Activated CD8-positive, alpha-beta T cell treated with anti-CD3 and anti-CD28 coated beads, Interleukin-2, amount 10 ng/mL, durations not matched to agents 7 days and 5 days (primary cell): ENCODE results near the gene GARNL3. TPM values are rescaled to one million over a fixed set of nuclear protein-coding genes. Genes with fewer than 3 reads are reported as not detected.
A peak's percentile ranks its signal among the peaks of the same experiment; 100 is the strongest.

ENCODE experiments used
- ATAC-seq: fragments of 150-1000 bp; cut with Tn5 transposase; one replicate; pipeline ENCODE4 v1.10.0; 2021; ENCODE audit warnings: moderate library complexity
- CTCF ChIA-PET: fragments of 350-600 bp; sonication (Branson Sonifier 250); formaldehyde crosslinking; loops from one replicate; lab custom pipeline; 2021; ENCODE audit warnings: antibody characterized with exemption; lab: Charles Lee
- POLR2A ChIA-PET: fragments of 350-600 bp; sonication (Branson Sonifier 250); formaldehyde crosslinking; loops from one replicate; lab custom pipeline; 2021; ENCODE audit warnings: antibody characterized with exemption; lab: Charles Lee
- DNase-seq: peaks from one replicate; pipeline ENCODE4 v3.0.0-alpha.2; 2020
- H3K27ac Mint-ChIP-seq: one replicate; pipeline ENCODE4 v1.8.0; 2021; ENCODE audit warnings: mild to moderate bottlenecking, mixed read lengths
- H3K27me3 Mint-ChIP-seq: one replicate; pipeline ENCODE4 v1.8.0; 2021; ENCODE audit warnings: low read depth, mixed read lengths
- H3K36me3 Mint-ChIP-seq: one replicate; pipeline ENCODE4 v1.8.0; 2021; ENCODE audit warnings: low read depth, mixed read lengths
- H3K4me1 Mint-ChIP-seq: one replicate; pipeline ENCODE4 v1.8.0; 2021; ENCODE audit warnings: low read depth, mixed read lengths
- H3K4me3 Mint-ChIP-seq: one replicate; pipeline ENCODE4 v1.8.0; 2021; ENCODE audit warnings: mild to moderate bottlenecking, mixed read lengths
- H3K9me3 Mint-ChIP-seq: one replicate; pipeline ENCODE4 v1.8.0; 2022; ENCODE audit warnings: mixed read lengths; ENCODE audit not compliant: insufficient read depth
- total RNA-seq, 2 experiments: library from RNA; stranded (reverse); gene quantifications; one replicate each; pipeline ENCODE4 v1.2.3, GENCODE V29; 2021

GARNL3 gene
- total RNA-seq, 2 experiments from 2014 or later = 1.3 to 1.9 TPM

DNA sequence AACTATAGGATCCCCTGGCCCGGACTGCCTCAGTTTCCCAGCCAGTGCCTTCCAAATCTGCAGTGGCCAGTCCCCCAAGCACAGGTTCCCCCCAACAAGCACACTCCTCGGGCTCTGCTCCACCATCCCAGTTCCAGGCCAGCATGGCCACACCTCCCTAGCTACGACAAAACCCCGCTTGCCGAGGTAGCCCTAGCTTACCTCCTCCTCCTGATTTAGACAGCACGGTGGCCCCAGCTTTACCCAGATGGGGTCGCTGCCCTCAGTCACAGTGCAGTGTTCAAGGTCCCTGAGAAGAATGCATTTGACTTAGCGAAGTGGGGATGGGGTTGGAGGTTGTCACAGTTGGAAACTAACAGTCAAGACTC is 40.8 kb upstream of the GARNL3 start:
- Mint-ChIP-seq H3K4me3 (peak overlapping the region; percentile 78), H3K27ac (no peak overlapping the region)

DNA sequence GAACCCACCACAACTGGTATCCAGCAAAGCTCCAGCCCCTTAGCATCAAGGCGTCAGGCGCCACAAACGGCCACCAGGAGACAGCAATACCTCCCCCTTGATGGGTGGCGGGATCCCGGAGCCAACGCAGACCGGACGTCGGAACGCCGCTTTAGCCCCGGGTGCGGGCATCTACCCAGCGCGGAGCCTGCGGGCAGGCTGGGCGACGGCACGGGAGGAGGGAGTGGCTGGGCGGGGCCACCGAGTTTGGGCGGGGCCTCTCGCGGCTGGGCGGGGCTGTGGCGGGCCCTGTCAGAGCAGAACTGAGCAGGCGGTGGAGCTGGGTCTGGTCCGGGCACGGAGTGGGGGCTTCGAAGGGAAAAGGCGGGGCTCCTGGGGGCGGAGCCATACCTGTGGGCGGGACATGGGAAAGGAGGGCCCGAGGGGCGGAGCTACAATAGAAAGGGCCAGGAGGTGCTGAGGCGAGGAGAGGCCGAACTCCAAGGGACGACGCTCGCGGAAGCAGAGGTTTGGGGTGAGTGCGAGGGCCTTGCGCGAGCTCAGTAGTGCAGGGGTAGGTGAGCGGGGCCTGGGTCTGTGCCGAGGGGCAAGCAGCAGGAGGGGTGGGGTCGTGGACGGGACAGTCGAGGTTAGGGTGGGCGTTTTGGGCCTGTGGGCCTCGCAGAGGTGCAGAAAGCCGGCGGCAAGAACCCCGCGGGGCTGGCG is 40.2 kb upstream of the GARNL3 start:
- DNase-seq = peak; percentile 86
- Mint-ChIP-seq H3K9me3 (no peaks in the 10 kb centered on the region), H3K4me1 (peaks cover 26% of the 10 kb centered on the region), H3K27me3 (peaks cover 29% of the 10 kb centered on the region), H3K36me3 (no peaks in the 10 kb centered on the region), H3K4me3 (peak overlapping the region; percentile 78), H3K27ac (peak overlapping the region; percentile 82)
- CTCF ChIA-PET = interaction anchor here (1.0 to 3.4 kb wide), 7 partner anchors 9 to 259 kb away, joined by 3 to 29 read pairs (median 3); no protein-coding TSS in a partner anchor
- POLR2A ChIA-PET = interaction anchor here (0.7 to 2.5 kb wide), 2 partner anchors 10 to 227 kb away, joined by 3 to 7 read pairs; partner anchors contain the start of gene LRSAM1
- ATAC-seq = peak; percentile 63

More for the DNA sequence above, 40.8 kb upstream of the GARNL3 start:
- DNase-seq (no peak), ATAC-seq (no peak)
- H3K27me3 Mint-ChIP-seq = peaks cover 29% of the 10 kb centered on the region
- no peaks in the 10 kb centered on the region for H3K36me3 Mint-ChIP-seq
- ChIA-PET CTCF (interaction anchor here (0.7 to 3.4 kb wide), 7 partner anchors 9 to 230 kb away, joined by 3 to 29 read pairs (median 3); no protein-coding TSS in a partner anchor), POLR2A (interaction anchor here (0.7 to 2.5 kb wide), 2 partner anchors 9 to 228 kb away, joined by 3 to 7 read pairs; partner anchors contain the start of gene LRSAM1)
- H3K9me3 Mint-ChIP-seq = no peaks in the 10 kb centered on the region
- H3K4me1 Mint-ChIP-seq = peaks cover 26% of the 10 kb centered on the region

DNA sequence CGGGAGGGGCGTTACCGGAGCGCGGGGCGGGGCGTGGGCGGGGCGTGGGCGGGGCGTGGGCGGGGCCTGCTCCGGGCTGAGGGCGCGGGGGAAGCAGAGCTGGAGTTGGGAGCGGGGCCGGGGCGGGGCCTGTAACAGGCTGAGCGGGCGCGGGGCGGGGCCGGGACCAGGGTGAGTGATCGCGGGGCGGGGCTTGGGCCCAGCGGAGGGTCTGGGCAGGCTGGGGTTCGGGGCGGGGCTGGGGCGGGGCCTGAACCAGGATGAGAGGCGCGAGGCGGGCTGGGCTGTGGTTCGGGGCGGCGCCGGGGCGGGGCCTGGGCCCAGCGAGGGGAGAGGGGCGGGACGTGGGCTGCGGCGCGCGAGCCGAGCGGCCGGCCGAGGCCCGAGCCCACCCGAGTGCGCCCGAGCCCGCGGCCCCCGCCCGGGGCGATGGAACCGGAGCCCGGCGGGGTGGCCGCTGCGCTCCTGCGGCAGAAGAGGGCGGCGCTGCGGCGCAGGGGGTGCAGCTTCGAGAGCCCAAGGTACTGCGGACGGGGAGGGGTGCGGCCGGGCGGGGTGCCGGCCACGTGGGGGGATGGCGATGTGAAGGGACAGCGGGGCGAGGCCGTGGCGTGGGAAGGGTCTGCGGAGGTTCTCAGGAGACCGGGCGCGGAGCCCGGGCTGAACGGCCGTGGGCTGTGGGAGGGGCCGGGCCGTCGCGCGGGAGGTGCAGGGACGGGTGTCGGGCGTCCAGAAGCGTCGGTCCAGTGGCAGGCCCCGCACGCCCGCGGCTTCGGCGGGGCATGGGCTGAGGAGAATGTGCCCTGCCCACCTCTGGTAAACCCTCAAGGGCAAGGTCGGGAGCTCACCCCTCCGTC is 39.5 kb upstream of the GARNL3 start:
- CTCF ChIA-PET = interaction anchor here (1.0 to 3.4 kb wide), 6 partner anchors 10 to 260 kb away, joined by 3 to 29 read pairs (median 3); no protein-coding TSS in a partner anchor
- POLR2A ChIA-PET = interaction anchor here (2.5 kb wide), 1 partner anchor 10 kb away, joined by 7 read pairs; no protein-coding TSS in a partner anchor
- Mint-ChIP-seq H3K36me3 (no peaks in the 10 kb centered on the region), H3K4me1 (peaks cover 26% of the 10 kb centered on the region), H3K27ac (peak overlapping the region; percentile 54), H3K27me3 (peaks cover 29% of the 10 kb centered on the region), H3K9me3 (no peaks in the 10 kb centered on the region), H3K4me3 (peak overlapping the region; percentile 78)
- DNase-seq = peak; percentile 95
- peak; percentile 87 for ATAC-seq

GRCh38 chr9:127225801-127226625 is 38.6 kb upstream of the GARNL3 start:
- H3K4me1 Mint-ChIP-seq = peaks cover 26% of the 10 kb centered on the region
- H3K27me3 Mint-ChIP-seq = peaks cover 29% of the 10 kb centered on the region
- H3K9me3 Mint-ChIP-seq = no peaks in the 10 kb centered on the region
- H3K4me3 Mint-ChIP-seq = peak overlapping the region; percentile 73
- CTCF ChIA-PET = interaction anchor here (1.1 to 3.4 kb wide), 2 partner anchors 11 kb away, joined by 3 to 29 read pairs; no protein-coding TSS in a partner anchor
- ATAC-seq = no peak
- no peak for DNase-seq
- peak overlapping the region; percentile 58 for H3K27ac Mint-ChIP-seq
- H3K36me3 Mint-ChIP-seq = no peaks in the 10 kb centered on the region
- POLR2A ChIA-PET = interaction anchor here (2.5 kb wide), 1 partner anchor 11 kb away, joined by 7 read pairs; no protein-coding TSS in a partner anchor

DNA sequence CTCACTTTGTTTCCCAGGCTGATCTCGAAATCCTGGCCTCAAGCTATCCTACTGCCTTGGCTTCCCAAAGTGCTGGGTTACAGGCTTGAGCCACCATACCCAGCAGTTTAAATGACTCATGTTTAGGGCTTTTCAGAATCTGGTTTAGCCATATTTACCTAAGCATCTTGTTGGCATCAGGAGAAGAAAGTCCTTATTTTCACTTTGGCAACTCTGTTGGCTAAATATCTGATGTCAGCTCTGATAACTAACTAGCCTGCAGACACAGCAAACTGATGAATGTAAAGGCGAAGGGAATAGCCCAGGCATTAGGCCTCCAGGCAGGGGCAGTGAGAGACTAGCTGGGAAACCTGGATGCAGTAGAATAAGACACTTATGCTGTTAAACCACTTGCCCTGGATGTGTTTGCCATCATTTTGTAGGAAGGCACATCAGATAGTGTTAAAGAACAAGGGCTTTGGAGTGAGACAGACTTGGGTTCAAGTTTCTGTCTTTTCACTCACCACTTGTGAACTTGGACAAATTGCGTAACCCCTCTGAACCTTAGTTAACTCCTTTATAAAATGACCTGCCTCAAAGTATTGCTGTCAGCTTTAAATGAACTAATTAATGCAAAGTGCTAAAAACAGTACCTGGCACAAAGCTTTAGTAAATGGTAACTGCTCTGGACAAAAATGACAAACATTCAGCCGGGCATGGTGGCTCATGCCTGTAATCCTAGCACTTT is 34.7 kb upstream of the GARNL3 start:
- Mint-ChIP-seq H3K9me3 (no peaks in the 10 kb centered on the region), H3K27ac (no peak overlapping the region), H3K27me3 (peaks cover 24% of the 10 kb centered on the region), H3K36me3 (no peaks in the 10 kb centered on the region), H3K4me1 (peaks cover 3% of the 10 kb centered on the region), H3K4me3 (no peak overlapping the region)
- no peak for ATAC-seq
- ChIA-PET CTCF (no interaction called here), POLR2A (interaction anchor here (1.0 kb wide), 1 partner anchor 222 kb away, joined by 3 read pairs; the partner anchor contains the start of genes LRSAM1 and RPL12)
- DNase-seq = no peak

GRCh38 chr9:127231666-127232065 is 32.9 kb upstream of the GARNL3 start:
- Mint-ChIP-seq H3K27me3 (peaks cover 21% of the 10 kb centered on the region), H3K4me3 (no peak overlapping the region), H3K36me3 (no peaks in the 10 kb centered on the region), H3K27ac (no peak overlapping the region), H3K9me3 (no peaks in the 10 kb centered on the region), H3K4me1 (no peaks in the 10 kb centered on the region)
- ATAC-seq = no peak
- ChIA-PET POLR2A (no interaction called here), CTCF (no interaction called here)
- DNase-seq = no peak

DNA sequence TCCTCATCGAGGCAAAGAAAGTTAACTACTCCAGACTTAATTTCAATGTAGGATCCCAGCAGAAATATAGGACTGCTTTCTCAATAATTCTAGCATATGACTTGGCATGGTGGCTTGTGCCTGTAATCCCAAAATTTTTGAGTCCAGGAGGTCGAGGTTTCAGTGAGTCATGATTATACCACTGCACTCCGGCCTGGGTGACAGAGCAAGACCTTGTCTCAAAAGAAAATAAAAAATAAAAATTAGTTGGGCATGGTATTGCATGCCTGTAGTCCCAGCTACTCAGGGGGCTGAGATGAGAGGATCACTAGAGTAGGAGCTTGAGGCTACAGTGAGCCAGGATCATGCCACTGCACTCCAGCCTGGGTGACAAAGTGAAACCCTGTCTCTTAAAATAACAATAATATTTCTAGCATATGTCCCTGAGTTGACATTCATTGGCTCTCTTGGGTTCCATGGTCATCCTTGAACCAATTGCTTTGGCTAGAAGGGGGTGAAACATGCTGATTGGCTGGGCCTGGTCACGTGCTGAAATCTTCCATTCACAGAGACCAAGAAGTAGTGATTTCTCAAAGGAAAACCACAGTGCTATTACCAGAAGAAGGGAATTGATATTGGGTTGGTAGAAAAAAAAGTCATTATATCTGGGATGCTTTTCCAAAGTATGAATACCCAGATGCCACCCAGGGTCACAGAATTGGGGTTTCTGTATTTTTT is 31.6 kb upstream of the GARNL3 start:
- POLR2A ChIA-PET = no interaction called here
- no peak overlapping the region for H3K4me3 Mint-ChIP-seq
- H3K9me3 Mint-ChIP-seq = no peaks in the 10 kb centered on the region
- CTCF ChIA-PET = no interaction called here
- ATAC-seq (no peak), DNase-seq (no peak)
- H3K27ac Mint-ChIP-seq = no peak overlapping the region
- no peaks in the 10 kb centered on the region for H3K36me3 Mint-ChIP-seq
- H3K4me1 Mint-ChIP-seq = no peaks in the 10 kb centered on the region
- peaks cover 20% of the 10 kb centered on the region for H3K27me3 Mint-ChIP-seq

DNA sequence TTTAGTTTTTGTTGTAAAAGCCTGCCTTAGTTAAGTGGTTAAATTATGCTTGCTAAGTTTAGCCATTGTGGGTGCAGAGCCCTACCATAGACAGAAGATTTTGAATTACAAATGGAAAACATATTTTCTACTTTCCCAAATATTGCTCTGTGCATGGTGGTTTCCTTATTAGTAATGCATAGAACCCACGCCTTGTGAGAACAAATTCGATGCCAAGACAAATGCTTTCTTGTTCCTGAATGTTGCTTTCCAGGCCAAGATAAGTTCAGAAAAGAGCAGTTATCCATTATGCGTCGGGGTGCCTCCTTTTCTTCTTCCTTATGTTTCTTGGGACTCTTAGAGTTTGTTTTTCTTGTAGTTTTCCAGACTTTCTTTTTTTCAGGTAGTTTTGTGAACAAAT is 31.0 kb upstream of the GARNL3 start:
- no peaks in the 10 kb centered on the region for H3K4me1 Mint-ChIP-seq
- H3K4me3 Mint-ChIP-seq = no peak overlapping the region
- no peaks in the 10 kb centered on the region for H3K9me3 Mint-ChIP-seq
- ATAC-seq = no peak
- CTCF ChIA-PET = interaction anchor here (1.0 kb wide), 1 partner anchor 78 kb away, joined by 3 read pairs; no protein-coding TSS in a partner anchor
- DNase-seq = no peak
- no peak overlapping the region for H3K27ac Mint-ChIP-seq
- POLR2A ChIA-PET = no interaction called here
- no peaks in the 10 kb centered on the region for H3K36me3 Mint-ChIP-seq
- peaks cover 18% of the 10 kb centered on the region for H3K27me3 Mint-ChIP-seq

DNA sequence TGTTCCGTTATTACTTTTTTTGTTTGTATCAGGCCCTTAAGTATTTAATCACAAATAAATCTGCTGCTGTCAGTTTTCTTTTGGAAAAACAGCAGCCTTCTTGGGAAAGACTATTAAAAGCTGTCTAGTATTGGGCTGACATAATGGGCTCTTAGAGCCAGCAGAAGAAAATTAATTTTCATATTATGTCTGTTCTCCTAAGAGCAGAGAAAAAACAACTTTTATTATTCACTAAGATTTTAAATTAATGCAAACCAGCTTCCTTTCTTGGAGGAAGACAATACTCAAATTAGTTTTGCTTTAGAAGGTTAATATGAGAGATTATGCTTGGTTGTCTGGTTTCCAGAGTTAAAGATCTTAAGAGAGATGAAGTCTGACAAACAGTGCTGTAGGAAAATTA is 30.6 kb upstream of the GARNL3 start:
- no peaks in the 10 kb centered on the region for H3K36me3 Mint-ChIP-seq
- H3K9me3 Mint-ChIP-seq = no peaks in the 10 kb centered on the region
- no peak overlapping the region for H3K4me3 Mint-ChIP-seq
- no peaks in the 10 kb centered on the region for H3K4me1 Mint-ChIP-seq
- H3K27me3 Mint-ChIP-seq = peaks cover 18% of the 10 kb centered on the region
- DNase-seq = no peak
- H3K27ac Mint-ChIP-seq = no peak overlapping the region
- ATAC-seq = no peak
- ChIA-PET CTCF (interaction anchor here (1.0 kb wide), 1 partner anchor 78 kb away, joined by 3 read pairs; no protein-coding TSS in a partner anchor), POLR2A (no interaction called here)

- DNase-seq = no peak
- POLR2A ChIA-PET = no interaction called here
- H3K4me1 Mint-ChIP-seq = no peaks in the 10 kb centered on the region
- no peak for ATAC-seq
- H3K4me3 Mint-ChIP-seq = no peak overlapping the region
- H3K27me3 Mint-ChIP-seq = peaks cover 14% of the 10 kb centered on the region
- H3K9me3 Mint-ChIP-seq = no peaks in the 10 kb centered on the region
- CTCF ChIA-PET = interaction anchor here (3.0 kb wide), 1 partner anchor 24 kb away, joined by 11 read pairs; no protein-coding TSS in a partner anchor
- no peak overlapping the region for H3K27ac Mint-ChIP-seq
- H3K36me3 Mint-ChIP-seq = no peaks in the 10 kb centered on the region
These were observed 26.8 kb upstream of the GARNL3 start for GRCh38 chr9:127237801-127238200.
